ENCODE measurements around the gene ABLIM1. TPM values are rescaled to one million over a fixed set of nuclear protein-coding genes. Genes with fewer than 3 reads are reported as not detected.

Gene ABLIM1
- total RNA-seq, 1 donor from 2014 or later, result 772 TPM

GRCh38 chr10:114652402-114653368, 5.4 kb downstream of the ABLIM1 start:
- ATAC-seq (ENCODE audit: poor library complexity) (peak; percentile 60), DNase-seq (no peak)
- intact Hi-C loops (cut with DNase I), result no loop called here

GRCh38 chr10:114650831-114651230, 7.2 kb downstream of the ABLIM1 start:
- intact Hi-C loops (cut with DNase I), result no loop called here
- ATAC-seq (ENCODE audit: poor library complexity) (no peak), DNase-seq (no peak)

GRCh38 chr10:114650266-114650665, 7.8 kb downstream of the ABLIM1 start:
- intact Hi-C loops (cut with DNase I), result no loop called here
- ATAC-seq (ENCODE audit: poor library complexity) (no peak), DNase-seq (no peak)

- DNase-seq (no peak), ATAC-seq (ENCODE audit: poor library complexity) (no peak)
- intact Hi-C loops (cut with DNase I), result no loop called here
These were observed 8.7 kb downstream of the ABLIM1 start for GRCh38 chr10:114649217-114649903.

- DNase-seq, result no peak
- no peak for ATAC-seq (ENCODE audit: poor library complexity)
- intact Hi-C loops (cut with DNase I), result no loop called here
These were observed 9.7 kb downstream of the ABLIM1 start for GRCh38 chr10:114648368-114648767.

GRCh38 chr10:114647545-114648138, 10.4 kb downstream of the ABLIM1 start:
- intact Hi-C loops (cut with DNase I), result no loop called here
- no peak for ATAC-seq (ENCODE audit: poor library complexity)

GRCh38 chr10:114646426-114646825, 11.6 kb downstream of the ABLIM1 start:
- intact Hi-C loops (cut with DNase I), result no loop called here
- DNase-seq (no peak), ATAC-seq (ENCODE audit: poor library complexity) (no peak)

More at GRCh38 chr10:114647545-114648138, 10.4 kb downstream of the ABLIM1 start:
- no peak for DNase-seq

GRCh38 chr10:114645706-114646105, 12.4 kb downstream of the ABLIM1 start:
- intact Hi-C loops (cut with DNase I), result no loop called here
- no peak for DNase-seq
- no peak for ATAC-seq (ENCODE audit: poor library complexity)

GRCh38 chr10:114643158-114643557, 14.9 kb downstream of the ABLIM1 start:
- DNase-seq (no peak), ATAC-seq (ENCODE audit: poor library complexity) (no peak)
- intact Hi-C loops (cut with DNase I), result no loop called here

- no peak for DNase-seq
- no peak for ATAC-seq (ENCODE audit: poor library complexity)
- intact Hi-C loops (cut with DNase I), result no loop called here
These were observed 15.3 kb downstream of the ABLIM1 start for GRCh38 chr10:114642729-114643128.

- DNase-seq (peak; percentile 37), ATAC-seq (ENCODE audit: poor library complexity) (peak; percentile 60)
- intact Hi-C loops (cut with DNase I), result no loop called here
These were observed 19.1 kb downstream of the ABLIM1 start for GRCh38 chr10:114638821-114639625.

GRCh38 chr10:114635797-114636550, 22.1 kb downstream of the ABLIM1 start:
- intact Hi-C loops (cut with DNase I), result no loop called here
- ATAC-seq (ENCODE audit: poor library complexity) (no peak), DNase-seq (no peak)

GRCh38 chr10:114635101-114635500, 23.0 kb downstream of the ABLIM1 start:
- ATAC-seq (ENCODE audit: poor library complexity) (no peak), DNase-seq (no peak)
- intact Hi-C loops (cut with DNase I), result no loop called here

- ATAC-seq (ENCODE audit: poor library complexity), result peak; percentile 45
- intact Hi-C loops (cut with DNase I), result loop anchor here (5.0 kb wide), 1 partner anchor 48 kb away; no protein-coding TSS in a partner anchor
- no peak for DNase-seq
These were observed 23.5 kb downstream of the ABLIM1 start for GRCh38 chr10:114634609-114634979.

- intact Hi-C loops (cut with DNase I), result loop anchor here (5.0 kb wide), 1 partner anchor 49 kb away; no protein-coding TSS in a partner anchor
- peak; percentile 58 for DNase-seq
- peak; percentile 52 for ATAC-seq (ENCODE audit: poor library complexity)
These were observed 25.0 kb downstream of the ABLIM1 start for GRCh38 chr10:114632869-114633715.

- intact Hi-C loops (cut with DNase I), result loop anchor here (5.0 kb wide), 1 partner anchor 50 kb away; no protein-coding TSS in a partner anchor
- DNase-seq, result peak; percentile 69
- peak; percentile 60 for ATAC-seq (ENCODE audit: poor library complexity)
These were observed 26.2 kb downstream of the ABLIM1 start for GRCh38 chr10:114631666-114632417.

Data from Right ventricle myocardium superior (tissue), 1 donor.